NCI-H2227 treated with DMSO at 0.1 percent for 48 hours (cell line): ENCODE measurements around the gene SKI.

ENCODE experiments used
- DNase-seq: peaks from one replicate; lab custom pipeline; 2025; lab: John Stamatoyannopoulos, UW

The SKI gene

DNA sequence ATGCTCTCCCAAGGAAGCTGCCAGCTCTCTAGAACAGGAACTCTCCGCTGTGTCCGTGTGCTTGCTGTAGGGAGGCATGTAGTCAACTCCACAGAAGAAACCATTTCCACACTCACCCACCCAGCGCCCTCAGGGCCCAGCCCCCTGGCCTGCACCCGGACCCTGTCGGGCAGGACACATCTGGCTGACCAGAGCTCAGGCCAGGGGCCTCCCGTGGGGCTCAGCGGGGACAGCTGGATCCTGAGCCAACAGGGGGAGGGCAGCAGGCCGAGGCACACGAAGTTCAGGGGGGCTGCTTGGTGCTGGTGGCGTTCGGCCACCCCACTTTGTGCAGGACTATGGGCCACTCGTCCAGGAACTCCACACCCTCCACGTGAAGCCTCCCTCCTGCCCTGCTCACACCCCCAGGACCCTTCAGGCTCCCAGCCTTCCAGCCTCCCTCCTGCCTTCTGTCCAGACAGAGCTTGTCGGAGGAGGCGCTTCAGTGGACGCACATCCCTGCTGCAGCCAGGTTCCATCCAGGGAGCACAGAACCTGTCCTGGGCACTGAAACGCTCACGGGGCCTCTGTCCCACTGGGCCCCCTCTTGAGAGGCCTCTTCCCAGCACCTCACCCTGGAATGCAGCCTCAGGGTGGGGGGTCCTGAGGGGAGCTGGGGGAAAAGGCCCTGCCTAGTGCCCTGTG, 18.6 kb upstream of the SKI start:
- DNase-seq: no peak

GRCh38 chr1:2210084-2210653, 17.9 kb upstream of the SKI start:
- DNase-seq: no peak

GRCh38 chr1:2210786-2211185, 17.3 kb upstream of the SKI start:
- no peak for DNase-seq

DNA sequence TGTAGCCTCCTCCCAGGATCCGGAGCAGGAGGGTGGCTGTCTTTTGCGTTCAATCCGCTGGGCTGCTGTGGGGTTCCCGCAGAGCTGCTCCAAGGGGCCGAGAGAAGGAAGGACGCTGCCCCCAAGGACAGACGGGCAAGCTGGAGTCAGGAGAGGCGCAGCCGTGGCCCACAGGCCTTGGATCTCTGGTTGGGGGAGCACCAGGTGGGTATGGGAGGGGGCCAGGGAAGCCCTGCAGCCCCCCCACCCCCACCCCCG, 15.9 kb upstream of the SKI start:
- DNase-seq: no peak

GRCh38 chr1:2212532-2213491, 15.3 kb upstream of the SKI start:
- DNase-seq: peak; percentile 84

DNA sequence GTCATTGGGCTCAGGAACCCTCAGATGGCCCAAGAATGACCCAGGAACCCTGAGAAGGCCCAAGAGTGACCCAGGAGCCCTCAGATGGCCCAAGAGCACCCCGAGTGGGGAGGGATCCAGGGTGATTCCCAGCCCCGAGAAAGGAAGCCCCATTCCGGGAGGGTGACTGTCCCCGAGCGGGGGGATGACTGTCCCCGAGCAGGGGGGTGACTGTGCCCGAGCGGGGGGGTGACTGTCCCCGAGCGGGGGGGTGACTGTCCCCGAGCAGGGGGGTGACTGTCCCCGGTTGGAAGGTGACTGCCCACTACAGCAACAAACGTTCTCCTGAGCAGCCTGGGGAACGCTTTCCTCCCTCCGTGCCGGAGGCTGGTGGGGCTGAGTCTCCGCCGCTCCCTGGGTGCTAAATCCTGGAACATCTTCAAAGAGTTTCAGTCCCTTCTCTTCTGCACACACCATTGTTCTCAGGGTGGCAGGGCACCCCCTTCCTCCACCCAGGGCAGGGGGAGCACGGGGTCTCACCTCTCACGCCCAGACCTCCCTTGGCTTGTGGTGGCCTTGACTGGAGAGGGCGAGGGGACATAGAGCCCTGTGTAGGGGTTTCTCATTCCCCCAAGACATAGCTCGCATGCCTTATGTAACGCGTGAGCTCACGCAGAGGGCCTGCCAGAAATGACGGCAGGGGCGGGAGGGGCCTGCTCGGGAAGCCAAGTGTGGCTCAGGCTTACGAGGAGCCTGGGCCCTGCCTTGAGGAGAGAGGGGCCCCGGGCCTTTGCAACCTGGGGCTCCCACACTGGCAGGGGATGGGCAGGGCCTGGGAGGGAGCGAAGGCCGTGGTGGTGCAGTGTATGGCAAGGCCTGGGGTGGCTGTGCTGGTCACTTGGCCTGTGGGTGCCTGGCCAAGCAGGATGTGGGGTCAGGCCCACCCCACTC, 14.3 kb upstream of the SKI start:
- no peak for DNase-seq

DNA sequence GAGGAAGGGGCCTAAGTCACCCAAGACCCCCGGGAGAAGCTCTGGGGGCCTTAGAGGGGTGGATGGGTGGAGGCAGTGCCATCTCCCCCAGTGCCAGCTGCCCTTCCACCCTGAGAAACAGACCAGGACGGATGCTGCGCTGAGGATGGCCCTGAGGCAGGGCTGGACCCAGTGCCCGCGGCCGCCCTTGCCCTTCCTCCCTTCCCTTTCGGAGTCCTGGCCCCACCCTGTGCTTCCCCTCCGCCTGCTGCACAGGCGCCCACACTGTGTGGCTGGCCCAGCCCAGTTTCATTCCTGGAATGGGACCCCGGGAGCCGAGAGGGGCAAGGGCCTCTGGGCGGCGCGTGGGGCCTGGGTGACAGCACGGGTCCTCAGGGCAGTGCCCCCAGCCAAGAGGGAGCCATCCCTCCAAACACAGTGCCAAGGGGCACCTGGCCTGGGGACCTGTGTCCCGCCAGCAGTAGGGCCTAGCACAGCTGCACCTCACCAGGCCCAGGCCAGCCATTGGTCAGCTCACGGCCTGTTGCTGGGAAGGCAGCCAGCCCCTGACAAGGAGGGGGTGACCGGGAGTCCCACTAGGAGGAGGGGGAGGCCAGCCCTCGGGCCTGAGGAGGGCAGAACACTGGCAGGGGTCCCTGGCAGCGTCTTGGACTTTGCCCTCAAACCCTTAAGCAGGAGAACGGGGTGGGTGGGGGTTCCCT, 13.4 kb upstream of the SKI start:
- DNase-seq: no peak

- DNase-seq: no peak
These were observed 12.8 kb upstream of the SKI start for GRCh38 chr1:2215329-2215728.

DNA sequence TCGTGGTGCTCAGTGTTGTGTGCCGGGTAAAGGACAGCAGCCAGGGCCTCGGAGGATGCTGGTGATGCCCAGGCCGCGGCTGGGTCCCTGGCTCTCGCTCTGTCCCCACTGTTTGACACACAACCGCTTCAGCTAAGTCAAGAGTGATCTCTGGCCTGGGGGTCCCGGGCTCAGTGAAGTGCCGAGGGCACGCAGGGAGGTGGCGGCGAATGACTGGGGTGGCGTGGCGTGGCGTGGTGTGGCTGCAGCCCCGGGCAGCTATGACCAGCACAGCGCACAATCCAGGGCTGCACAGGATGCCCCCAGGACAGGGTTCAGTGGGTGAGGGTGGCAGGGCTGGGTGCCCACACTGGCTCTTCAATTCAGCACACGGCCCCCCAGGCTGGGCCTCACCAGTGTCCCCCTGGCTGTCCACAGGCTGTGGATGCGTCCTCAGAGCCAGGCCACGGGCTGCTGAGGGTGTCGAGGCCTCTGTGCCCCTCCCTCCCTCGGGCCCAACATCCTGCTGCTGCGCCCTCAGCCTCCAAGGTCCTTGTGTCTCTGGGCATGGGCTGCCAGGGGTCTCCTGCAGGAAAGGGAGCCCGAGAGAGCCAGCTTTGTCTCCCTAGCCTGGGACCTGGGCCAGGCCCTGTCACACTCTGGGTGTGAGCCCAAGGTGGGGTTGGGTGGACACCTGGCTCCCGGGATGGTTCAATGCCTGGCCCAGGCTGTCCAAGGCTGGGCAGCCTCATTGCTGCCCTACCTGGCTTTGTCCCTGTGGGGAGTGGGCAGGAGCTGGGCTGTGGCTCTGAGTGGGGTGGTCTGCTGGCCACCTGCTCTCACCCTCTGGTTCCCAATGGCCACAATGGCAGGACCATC, 12.0 kb upstream of the SKI start:
- DNase-seq: no peak

DNA sequence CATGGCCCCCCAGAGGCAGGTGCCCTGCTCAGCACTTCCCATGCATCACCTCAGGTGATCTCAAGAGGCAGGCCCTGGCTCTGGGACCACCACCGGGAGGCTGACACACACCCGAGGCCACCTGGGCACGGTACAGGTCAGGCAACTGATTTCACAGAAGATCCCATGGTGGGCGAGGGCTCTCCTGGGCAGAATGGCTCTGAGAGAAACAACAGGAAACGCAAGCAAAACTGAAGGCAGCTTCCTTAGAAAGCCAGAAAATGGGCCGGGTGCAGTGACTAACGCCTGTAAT, 11.4 kb upstream of the SKI start:
- DNase-seq: no peak

DNA sequence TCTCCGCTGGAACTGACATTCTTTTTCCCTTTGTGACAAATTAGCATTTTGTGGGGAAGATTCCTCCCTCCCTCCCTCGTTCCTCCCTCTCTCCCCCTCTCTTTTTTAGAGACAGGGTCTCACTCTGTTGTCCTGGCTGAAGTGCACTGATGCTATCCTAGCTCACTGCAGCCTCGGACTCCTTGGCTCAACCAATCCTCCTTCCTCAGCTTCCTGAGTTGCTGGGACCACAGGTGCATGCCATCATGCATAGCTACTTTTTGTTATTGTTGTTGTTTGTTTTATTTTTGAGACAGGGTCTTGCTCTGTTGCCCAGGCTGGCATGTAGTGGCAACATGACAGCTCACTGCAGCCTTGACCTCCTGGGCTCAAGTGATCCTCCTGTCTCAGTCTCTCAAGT, 6.8 kb upstream of the SKI start:
- no peak for DNase-seq

DNA sequence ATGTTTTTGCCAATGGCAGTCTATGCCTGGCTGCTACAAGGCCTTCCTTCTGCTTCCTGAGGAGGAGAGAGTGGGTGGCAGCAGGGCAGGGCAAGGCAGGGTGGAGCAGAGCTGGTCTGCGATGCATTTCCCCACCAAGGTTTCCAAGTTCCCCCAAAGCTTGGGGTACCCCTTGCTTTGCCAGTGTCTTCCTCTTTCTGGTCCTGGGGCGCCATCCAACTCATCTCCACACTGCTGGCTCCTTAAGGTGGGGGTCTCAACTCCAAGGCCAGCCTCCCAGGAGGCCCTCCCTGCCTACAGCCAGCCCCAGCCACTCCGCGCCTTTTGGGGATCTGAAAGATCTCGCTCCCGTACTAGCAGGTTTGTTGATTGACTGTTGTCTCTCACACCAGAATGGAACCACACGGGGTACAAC, 3.9 kb upstream of the SKI start:
- no peak for DNase-seq

DNA sequence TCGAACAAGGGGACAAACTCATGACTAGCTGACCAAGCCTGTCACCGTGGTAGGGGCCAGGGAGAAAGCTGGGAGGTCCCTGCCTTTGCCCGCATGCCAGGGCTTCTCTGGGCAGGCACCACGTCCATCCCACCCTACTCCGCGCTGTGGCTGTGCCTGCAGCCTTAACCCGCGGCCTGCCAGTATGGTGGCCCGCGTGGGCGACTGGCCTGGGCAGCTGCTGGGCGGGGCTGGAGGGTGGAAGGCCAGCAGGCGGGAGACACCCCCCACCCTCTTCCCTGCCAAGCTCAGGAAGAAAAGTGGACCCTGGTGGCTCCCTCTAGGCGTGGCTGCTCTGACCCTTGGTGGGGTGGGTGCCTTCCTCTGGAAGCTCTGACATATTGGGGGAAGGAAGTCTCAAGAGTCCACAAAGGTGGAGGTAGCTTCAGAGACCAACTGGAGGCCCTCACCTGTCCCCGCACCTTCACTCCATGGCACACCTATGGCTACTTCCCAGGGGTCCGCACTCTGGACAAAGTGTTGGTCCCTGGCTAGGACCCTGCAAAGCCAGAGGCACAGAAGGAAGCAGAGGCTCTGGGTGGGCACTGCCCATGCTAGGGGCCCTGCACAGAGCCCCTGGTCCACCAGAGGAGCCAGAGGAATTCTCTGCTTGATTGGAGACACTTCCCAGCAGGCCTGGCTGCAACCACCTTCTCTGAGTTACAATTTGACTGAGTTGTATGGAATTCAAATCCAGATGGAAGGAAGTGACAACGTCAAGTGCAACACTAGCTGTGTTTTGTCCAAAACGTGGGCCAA, 3.3 kb upstream of the SKI start:
- DNase-seq: no peak

- DNase-seq: no peak
These were observed 1.4 kb upstream of the SKI start for GRCh38 chr1:2226525-2227345.

DNA sequence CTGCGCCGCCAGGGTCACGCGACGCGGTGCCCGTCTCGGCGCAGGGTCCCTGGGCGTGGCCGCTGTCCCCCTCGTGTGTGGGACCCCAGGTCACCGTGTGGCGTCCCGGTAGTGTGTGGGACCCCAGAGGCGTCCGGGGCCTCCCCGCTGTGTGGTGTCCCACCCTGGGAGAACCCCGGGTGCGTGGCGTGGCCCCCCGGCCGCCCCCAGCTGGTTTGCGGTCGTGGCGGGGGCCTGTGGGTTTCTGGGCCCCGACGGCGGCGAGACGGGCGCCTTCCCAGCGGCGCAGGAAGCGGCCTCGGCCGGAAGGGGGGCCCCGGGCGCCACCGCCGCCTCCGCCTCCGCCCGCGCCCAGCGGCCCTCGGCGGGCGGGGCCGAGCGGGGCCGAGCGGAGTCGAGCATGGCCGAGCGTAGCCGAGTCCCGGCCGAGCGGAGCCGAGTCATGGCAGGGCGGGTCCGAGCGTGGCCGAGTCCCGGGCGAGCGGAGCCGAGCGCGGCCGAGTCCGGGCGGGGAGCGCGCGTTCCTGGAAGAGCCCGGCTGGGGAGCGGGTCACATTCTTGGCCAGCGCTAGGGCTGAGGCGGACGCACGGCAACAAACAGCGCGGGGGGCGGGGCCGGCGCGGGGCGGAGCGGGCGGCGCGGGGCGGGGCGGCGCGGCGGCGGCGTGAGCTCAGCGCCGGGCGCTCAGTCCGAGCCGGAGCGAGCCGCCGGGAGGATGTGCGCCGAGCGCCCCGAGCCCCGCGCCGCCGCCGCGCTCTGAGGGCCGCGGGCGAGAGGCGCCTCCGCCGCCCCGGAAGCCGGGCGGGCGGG, 568 bp upstream of the SKI start:
- DNase-seq: peak; percentile 96

DNA sequence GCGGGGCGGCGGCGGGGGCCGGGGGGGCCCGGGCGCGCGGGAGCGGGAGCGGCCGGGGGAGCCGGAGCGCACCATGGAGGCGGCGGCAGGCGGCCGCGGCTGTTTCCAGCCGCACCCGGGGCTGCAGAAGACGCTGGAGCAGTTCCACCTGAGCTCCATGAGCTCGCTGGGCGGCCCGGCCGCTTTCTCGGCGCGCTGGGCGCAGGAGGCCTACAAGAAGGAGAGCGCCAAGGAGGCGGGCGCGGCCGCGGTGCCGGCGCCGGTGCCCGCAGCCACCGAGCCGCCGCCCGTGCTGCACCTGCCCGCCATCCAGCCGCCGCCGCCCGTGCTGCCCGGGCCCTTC, 546 bp downstream of the SKI start:
- DNase-seq: no peak

DNA sequence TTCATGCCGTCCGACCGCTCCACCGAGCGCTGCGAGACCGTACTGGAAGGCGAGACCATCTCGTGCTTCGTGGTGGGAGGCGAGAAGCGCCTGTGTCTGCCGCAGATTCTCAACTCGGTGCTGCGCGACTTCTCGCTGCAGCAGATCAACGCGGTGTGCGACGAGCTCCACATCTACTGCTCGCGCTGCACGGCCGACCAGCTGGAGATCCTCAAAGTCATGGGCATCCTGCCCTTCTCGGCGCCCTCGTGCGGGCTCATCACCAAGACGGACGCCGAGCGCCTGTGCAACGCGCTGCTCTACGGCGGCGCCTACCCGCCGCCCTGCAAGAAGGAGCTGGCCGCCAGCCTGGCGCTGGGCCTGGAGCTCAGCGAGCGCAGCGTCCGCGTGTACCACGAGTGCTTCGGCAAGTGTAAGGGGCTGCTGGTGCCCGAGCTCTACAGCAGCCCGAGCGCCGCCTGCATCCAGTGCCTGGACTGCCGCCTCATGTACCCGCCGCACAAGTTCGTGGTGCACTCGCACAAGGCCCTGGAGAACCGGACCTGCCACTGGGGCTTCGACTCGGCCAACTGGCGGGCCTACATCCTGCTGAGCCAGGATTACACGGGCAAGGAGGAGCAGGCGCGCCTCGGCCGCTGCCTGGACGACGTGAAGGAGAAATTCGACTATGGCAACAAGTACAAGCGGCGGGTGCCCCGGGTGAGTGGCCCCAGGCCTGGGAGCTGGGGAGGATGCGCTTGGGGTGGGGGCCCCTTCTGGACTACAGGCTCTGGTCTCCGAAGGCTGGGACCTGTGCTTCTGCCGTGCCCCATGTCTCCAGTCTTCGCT, 1.1 kb downstream of the SKI start:
- peak; percentile 25 for DNase-seq
